Kidney tubule cell (primary cell): ENCODE data around the gene DLG2.
A peak's percentile ranks its signal among the peaks of the same experiment; 100 is the strongest.
"Not testable (repeated sequence)": the region's sequence is repeated elsewhere in the genome, so short reads cannot be mapped to it uniquely, and the experiment has no call there.

Source experiments
- DNase-seq: peaks from one replicate; pipeline ENCODE4 v3.0.0-alpha.2; 2018; ENCODE audit warnings: low spot score

DLG2 gene

DNA sequence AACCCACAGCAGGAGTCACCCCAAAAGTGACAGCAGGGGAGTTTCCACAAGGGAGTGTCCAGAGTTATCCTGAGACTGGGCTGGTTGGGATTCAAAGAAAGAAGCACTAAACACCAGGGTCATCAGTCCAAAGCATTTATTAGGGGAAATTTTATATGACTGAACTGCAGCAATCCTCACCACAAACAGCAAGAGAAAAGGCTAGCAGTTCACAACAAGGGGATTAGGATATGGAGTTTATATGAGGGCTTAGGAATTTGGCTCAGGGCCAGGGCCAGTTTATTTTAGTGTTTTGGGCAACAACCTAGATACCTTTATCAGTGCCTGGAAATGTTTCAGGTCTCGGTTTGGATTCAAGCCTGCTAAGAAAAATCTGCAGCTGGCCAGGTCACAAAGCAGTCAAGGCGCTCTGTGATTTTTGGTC lies 16.1 kb upstream of the DLG2 start:
- no peak for DNase-seq

- no peak for DNase-seq
Measured at GRCh38 chr11:85634747-85635146, 7.6 kb upstream of the DLG2 start.

- DNase-seq = no peak
Measured at GRCh38 chr11:85628771-85629341, 1.7 kb upstream of the DLG2 start.

DNA sequence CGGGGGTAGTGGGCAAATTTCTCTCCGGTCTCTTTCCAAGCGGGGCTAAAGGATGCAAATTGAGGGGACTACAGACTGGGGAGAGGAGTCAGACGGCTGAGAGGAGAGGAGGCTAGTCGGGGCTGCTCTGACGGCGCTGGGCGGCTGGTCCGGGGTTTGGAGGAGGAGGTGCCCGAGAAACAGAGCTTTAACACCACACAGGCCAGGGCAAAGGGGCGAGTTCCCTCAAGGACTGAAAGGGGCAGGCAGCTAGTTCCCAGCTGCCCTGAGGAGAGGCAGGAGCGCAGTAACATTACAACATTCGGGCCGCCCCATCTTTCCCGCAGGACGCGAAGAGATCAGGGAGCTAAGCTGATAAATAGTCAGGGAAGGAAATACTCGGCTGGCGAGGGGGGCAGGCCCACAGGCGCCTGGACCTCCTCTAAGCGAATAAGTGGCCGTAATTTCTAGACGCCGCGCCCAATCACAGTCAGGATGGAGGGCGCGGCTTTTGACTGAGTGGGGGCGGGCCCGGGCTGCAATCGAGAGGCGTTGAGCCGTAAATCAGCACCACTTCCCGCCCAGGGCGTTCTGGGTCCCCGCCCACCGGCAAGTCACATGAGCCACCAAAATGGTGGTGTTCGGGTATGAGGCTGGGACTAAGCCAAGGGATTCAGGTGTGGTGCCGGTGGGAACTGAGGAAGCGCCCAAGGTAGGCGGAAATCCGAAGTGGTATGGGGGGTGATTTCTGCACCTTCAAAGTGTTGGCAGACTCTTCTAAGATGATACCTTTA lies 1.0 kb upstream of the DLG2 start, which contains the start of gene TMEM126B:
Gene TMEM126B, plus strand, starts transcription at position 596 of the 773 bp plus-strand sequence. Its CDS starts 15 bp downstream, at position 611.
- DNase-seq = peak; percentile 98

- DNase-seq = no peak
Measured at GRCh38 chr11:85626496-85626895, 648 bp downstream of the DLG2 start.

GRCh38 chr11:85620256-85620655 lies 6.9 kb downstream of the DLG2 start:
- peak; percentile 15 for DNase-seq

DNA sequence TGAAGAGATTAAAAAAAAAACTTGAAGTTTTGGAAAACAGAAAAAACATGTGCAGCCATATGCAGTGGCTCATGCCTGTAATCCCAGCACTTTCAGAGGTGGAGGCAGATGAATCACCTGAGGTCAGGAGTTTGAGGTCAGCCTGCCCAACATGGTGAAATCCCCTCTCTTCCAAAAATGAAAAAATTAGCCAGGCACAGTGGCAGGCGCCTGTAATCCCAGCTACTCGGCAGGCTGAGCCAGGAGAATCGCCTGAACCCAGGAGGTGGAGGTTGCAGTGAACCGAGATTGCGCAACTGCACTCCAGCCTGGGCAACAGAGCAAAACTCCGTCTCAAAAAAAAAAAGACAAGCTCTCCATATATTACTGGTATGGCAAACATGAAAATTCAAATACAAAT lies 7.6 kb downstream of the DLG2 start:
- DNase-seq = peak; percentile 69

GRCh38 chr11:85611643-85612042 lies 15.5 kb downstream of the DLG2 start:
- not testable (repeated sequence) for DNase-seq

DNA sequence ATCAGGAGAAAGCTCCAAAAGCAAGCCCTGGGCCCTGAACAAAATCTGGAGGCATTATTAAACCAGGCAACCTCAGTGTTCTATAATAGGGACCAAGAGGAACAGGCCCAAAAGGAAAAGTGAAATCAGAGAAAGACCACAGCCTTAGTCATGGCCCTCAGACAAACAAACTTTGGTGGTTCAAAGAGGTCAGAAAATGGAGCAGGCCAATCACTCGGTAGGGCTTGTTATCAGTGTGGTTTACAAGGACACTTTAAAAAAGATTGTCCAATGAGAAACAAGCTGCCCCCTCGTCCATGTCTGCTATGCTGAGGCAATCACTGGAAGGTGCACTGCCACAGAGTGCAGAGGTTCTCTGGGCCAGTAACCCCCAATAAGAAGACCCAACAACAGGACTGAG lies 17.9 kb downstream of the DLG2 start:
- DNase-seq = not testable (repeated sequence)

- not testable (repeated sequence) for DNase-seq
Measured at GRCh38 chr11:85608621-85609020, 18.5 kb downstream of the DLG2 start.

- DNase-seq = not testable (repeated sequence)
Measured at GRCh38 chr11:85606237-85606636, 20.9 kb downstream of the DLG2 start.

DNA sequence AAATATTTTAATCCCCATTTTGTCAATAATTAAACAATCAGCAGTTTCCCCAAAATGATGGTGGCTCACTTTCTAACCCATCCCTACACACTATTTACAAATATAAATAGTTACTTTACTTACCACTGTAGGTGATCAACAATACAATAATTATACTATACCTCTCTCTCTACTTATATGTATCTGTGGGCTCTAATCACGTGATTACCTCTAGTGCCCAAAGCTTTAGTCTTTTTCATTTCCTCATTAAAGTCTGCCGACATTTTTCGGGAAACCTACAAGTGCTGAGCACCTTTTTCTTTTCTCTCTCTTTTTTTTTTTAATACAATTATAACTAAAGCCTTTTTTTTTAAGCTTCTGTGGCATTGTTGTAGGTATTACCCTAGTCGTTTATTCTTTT lies 23.9 kb downstream of the DLG2 start:
- DNase-seq = no peak

- DNase-seq = no peak
Measured at GRCh38 chr11:85602526-85603213, 24.5 kb downstream of the DLG2 start.

- no peak for DNase-seq
Measured at GRCh38 chr11:85599083-85599482, 28.1 kb downstream of the DLG2 start.

- no peak for DNase-seq
Measured at GRCh38 chr11:85596886-85597285, 30.3 kb downstream of the DLG2 start.

- DNase-seq = peak; percentile 60
Measured at GRCh38 chr11:85595285-85595884, 31.8 kb downstream of the DLG2 start.

DNA sequence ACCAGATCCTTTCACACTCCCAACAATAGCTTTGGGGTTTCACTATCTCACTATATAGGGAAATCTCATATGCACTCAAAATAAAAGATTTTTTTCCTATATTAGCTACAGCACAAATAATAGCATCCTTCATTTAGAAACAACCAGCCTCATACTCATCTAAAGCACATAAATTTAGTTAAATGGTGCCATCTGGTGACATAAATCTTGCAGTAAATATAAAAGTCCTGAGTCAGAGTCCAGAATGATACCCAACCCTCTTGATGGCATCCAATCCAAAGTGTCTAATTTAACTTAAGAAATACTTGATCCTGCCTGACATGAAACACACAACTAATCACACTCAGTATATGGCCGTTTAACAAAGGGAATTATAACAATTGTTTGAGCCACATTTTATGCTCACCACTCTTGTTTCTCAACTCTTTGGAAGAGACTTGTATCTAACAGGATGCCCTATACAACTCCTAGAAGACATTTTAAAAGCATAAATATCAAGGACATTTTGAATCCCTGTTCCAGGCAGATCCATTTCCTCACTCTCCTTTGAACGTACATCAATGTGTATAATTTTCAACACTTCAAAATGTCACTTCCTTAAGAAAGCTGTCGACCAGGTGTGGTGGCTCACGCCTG lies 36.2 kb downstream of the DLG2 start:
- DNase-seq = peak; percentile 49

- DNase-seq = no peak
Measured at GRCh38 chr11:85589373-85589772, 37.8 kb downstream of the DLG2 start.

GRCh38 chr11:85582111-85582510 lies 45.0 kb downstream of the DLG2 start:
- no peak for DNase-seq

- DNase-seq = no peak
Measured at GRCh38 chr11:85575388-85575787, 51.8 kb downstream of the DLG2 start.

DNA sequence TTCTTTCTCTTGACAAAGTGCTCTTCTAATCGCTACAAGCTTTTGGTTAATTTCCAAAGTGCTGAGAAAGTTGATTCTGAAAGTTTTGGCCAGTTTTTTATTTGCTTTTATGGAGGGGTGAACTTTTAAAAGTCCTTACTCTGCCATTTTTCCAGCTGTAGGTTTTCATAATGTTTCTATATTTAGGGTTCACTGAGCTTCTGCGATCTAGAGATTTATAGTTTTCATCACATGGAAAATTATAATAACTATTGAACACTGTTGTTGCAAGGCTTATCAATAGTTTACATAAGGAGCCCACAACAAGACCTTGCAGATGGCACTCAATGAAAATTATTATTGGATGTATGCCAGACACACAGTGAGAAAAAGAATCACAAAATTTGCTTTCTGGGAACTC lies 55.1 kb downstream of the DLG2 start:
- DNase-seq = no peak

DNA sequence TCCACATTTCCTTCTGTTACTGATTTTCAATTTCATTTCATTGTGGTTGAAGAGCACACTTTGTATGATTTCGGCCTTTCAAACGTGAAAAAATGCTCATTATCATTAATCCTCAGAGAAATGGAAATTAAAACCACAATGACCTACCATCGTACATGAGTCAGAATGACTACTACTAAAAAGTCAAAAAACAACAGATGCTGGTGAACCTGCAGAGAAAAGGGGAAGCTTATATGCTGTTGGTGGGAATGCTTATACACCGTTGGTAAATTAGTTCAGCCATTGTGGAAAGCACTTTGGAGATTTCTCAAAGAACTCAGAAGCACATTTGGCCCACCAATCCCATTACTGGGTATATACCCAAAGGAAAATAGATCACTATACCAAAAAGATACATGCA lies 57.6 kb downstream of the DLG2 start:
- DNase-seq = no peak
